Measurements from ENCODE around the gene ARL15.

The ARL15 gene

DNA sequence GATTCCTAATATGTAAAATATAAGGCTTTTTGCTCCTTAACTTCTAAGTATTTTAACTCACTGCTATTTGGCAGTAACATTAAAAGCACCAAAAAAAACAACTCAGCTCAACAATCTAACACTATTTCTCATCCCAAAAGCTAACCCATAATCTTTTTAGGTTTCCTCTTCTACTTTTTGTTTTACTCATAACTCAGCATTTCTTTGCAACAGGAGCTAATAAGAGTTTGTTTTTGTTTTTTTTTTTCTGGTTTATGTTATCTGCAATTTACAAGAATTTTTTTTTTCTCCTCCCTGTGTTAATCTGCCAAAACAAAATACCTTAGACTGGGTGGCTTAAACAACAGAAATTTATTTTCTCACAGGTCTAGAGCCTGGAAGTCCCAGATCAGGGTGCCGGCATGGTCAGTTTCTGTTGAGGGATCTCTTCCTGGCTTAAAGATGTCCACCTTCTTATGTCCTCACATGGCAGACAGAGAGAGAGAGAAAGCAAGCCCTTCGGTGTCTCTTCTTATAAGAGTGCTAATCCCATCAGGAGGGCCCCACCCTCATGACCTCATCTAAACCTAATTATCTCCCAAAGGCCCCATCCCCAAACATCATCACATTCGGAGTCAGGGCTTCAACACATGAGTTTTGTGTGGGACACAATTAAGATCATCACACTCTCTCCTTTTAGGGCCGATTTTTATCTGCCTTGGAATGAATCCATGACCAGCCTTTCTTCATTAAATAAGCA is 31.2 kb downstream of the ARL15 start:
- H3K4me3 ChIP-seq (ENCODE audit: low read length) = no peak overlapping the region
- DNase-seq (ENCODE audit: low read depth) = no peak
- TF ChIP-seq, protein P1, sequence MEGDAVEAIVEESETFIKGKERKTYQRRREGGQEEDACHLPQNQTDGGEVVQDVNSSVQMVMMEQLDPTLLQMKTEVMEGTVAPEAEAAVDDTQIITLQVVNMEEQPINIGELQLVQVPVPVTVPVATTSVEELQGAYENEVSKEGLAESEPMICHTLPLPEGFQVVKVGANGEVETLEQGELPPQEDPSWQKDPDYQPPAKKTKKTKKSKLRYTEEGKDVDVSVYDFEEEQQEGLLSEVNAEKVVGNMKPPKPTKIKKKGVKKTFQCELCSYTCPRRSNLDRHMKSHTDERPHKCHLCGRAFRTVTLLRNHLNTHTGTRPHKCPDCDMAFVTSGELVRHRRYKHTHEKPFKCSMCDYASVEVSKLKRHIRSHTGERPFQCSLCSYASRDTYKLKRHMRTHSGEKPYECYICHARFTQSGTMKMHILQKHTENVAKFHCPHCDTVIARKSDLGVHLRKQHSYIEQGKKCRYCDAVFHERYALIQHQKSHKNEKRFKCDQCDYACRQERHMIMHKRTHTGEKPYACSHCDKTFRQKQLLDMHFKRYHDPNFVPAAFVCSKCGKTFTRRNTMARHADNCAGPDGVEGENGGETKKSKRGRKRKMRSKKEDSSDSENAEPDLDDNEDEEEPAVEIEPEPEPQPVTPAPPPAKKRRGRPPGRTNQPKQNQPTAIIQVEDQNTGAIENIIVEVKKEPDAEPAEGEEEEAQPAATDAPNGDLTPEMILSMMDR (IDR thresholded peaks at IDR 0.05; ENCODE audit: insufficient read depth, low read depth, low read length, missing control alignments) = no peak

DNA sequence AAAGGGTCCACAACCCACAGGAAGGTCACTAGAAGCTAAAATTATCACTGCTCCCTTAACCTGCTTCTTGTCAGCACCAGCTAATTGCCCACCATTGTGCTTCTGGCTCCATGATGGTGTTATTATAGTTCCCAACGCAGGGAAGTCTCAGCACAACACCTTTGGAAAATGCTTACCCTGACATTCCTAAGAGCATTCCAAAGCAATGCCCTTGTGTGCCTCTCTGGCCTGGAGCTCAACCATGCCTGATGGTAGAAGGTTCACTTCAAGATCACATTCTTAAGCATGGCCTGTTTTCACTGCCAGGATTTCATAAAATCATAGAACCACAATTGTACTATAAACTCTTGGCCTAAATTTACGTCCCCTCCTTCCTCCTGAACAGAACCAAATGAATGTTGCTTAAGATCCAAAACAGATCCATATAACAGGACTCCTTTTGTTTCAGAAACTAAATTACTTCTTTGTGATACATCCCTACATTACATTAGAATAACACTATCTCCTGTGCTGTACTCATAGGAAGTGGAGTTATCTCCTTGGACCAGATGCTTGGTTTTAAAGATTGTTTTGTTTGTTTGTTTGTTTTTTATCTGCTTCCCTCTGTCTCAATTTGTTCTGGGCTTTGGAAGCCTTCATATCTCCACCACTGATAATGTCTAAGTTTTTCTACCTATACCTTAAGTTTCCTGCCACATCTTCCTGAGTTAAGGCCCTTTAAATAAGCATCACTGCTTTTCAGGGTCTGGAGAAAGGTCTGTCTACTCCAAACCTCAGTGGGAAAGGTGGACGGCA is 32.1 kb downstream of the ARL15 start:
- no peak for DNase-seq (ENCODE audit: low read depth)
- H3K4me3 ChIP-seq (ENCODE audit: low read length) = no peak overlapping the region

DNA sequence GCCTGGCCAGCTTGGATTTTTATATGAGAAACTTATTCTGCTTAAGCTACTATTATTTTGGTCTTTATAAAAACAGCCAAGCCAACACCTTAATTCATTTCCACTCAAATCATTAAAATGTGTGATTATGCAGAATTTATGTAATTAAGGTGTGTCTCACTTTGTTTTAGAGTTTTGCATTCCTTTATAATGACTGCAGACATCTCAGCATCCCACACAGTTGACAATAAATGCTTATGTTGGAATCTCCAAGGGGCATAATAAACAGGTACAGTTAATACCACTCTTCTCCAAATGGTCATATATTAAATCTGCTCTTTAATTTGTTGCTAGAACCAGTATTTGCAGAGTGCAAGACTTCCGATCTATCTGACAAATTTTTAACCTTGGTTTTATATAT is 34.3 kb downstream of the ARL15 start:
- no peak overlapping the region for H3K4me3 ChIP-seq (ENCODE audit: low read length)
- peak; percentile 11 for DNase-seq (ENCODE audit: low read depth)
- TF ChIP-seq, protein P1 (IDR thresholded peaks at IDR 0.05; ENCODE audit: insufficient read depth, low read depth, low read length, missing control alignments) = no peak

More for the DNA sequence above, 32.1 kb downstream of the ARL15 start:
- TF ChIP-seq, protein P1 (IDR thresholded peaks at IDR 0.05; ENCODE audit: insufficient read depth, low read depth, low read length, missing control alignments) = no peak

DNA sequence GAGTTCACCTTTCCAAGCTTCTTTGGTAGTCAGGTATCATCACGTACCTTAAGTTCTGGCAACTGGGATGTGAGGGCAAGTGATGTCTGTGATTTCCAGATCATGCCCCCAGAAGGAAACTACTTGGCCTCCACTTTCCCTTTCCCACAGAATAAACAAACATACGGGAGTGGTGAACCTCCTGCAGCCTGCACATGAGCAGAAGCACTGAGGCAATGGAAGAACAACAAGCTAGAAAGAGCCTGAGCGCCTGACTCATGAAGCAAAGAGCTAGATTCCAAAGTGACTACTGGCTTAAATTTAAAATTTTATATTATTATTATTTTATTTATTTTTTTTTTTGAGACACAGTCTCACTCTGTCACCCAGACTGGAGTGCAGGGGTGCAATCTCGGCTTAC is 35.0 kb downstream of the ARL15 start:
- no peak overlapping the region for H3K4me3 ChIP-seq (ENCODE audit: low read length)
- TF ChIP-seq, protein P1 (IDR thresholded peaks at IDR 0.05; ENCODE audit: insufficient read depth, low read depth, low read length, missing control alignments) = no peak
- DNase-seq (ENCODE audit: low read depth) = no peak

DNA sequence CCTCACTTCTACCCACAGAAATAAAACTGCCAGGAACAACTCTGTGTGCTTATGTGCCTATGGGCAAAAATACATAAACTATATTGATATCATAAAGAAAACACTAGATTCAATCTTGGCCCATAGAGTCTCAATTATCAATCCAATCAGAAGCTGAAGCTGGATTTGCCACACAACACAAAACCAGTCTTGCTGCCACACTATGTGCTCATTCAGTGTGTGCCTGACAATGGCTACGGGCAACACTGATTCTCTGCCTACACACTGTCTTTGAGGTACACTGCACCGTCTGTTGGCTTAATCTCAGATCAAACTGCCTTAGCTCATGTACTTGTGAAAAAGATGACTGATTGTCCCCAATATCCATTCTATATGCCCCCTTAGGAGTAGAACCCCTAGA is 35.4 kb downstream of the ARL15 start:
- H3K4me3 ChIP-seq (ENCODE audit: low read length) = no peak overlapping the region
- TF ChIP-seq, protein P1 (IDR thresholded peaks at IDR 0.05; ENCODE audit: insufficient read depth, low read depth, low read length, missing control alignments) = no peak
- DNase-seq (ENCODE audit: low read depth) = no peak

DNA sequence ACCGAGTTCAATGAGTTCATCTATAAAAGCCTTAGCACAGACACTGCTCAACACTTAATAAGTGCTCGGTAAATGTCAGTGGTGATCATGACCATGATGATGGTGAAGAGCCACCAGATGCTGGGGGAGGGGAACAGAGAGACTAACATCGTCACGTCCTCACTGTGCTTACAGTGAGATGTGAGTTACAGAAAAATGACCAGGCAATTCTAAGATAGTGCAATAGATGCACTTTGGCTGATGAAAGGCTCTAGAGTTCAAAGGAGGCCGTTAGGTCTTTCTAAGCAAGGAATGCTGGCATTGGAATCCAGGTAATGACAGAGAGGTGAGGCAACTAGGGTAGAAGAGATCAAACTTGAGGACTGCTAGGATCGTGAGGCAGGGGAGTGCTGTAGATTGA is 36.7 kb downstream of the ARL15 start:
- no peak overlapping the region for H3K4me3 ChIP-seq (ENCODE audit: low read length)
- TF ChIP-seq, protein P1 (IDR thresholded peaks at IDR 0.05; ENCODE audit: insufficient read depth, low read depth, low read length, missing control alignments) = no peak
- no peak for DNase-seq (ENCODE audit: low read depth)
